Nephron (organoid): ENCODE results near the gene TRAPPC12.

Source experiments
- H3K27ac Mint-ChIP-seq, 3 experiments: 2 replicates each; pipeline ENCODE4 v1.8.0; 2020; ENCODE audit warnings: mixed read lengths in 3 of 3, mild to moderate bottlenecking in 2 of 3, moderate library complexity in 1 of 3
- H3K27me3 Mint-ChIP-seq: 2 replicates; pipeline ENCODE4 v1.8.0; 2021; ENCODE audit warnings: low read depth, mild to moderate bottlenecking, moderate library complexity, mixed read lengths
- H3K36me3 Mint-ChIP-seq: 2 replicates; pipeline ENCODE4 v1.8.0; 2020; ENCODE audit warnings: low read depth, mixed read lengths
- H3K4me1 Mint-ChIP-seq: 2 replicates; pipeline ENCODE4 v1.8.0; 2020; ENCODE audit warnings: mixed read lengths
- H3K4me3 Mint-ChIP-seq, 3 experiments: 2 replicates each; pipeline ENCODE4 v1.8.0; 2020; ENCODE audit warnings: mild to moderate bottlenecking in 3 of 3, mixed read lengths in 3 of 3, moderate library complexity in 2 of 3
- H3K9me3 Mint-ChIP-seq: 2 replicates; pipeline ENCODE4 v1.8.0; 2020; ENCODE audit warnings: mixed read lengths
- CTCF ChIP-seq, 3 experiments: fragments of 200-600 bp; sonication (generic); IDR thresholded peaks; one replicate each; pipeline ENCODE4 v1.5.0; 2021; ENCODE audit warnings: antibody characterized with exemption in 3 of 3; ENCODE audit not compliant: unreplicated experiment in 3 of 3

TRAPPC12 gene

GRCh38 chr2:3379647-3380534 lies at the start of gene TRAPPC12:
TRAPPC12 (plus strand) TSS chr2:3379694; CDS start chr2:3387624, 7,930 bp downstream.
- Mint-ChIP-seq H3K9me3 (no peaks in the 10 kb centered on the region), H3K4me3 (peak within 1 kb of the TSS; percentile 94 to 99 (median 94)), H3K36me3 (peaks cover 29% of the 10 kb centered on the region), H3K4me1 (peaks cover 38% of the 10 kb centered on the region), H3K27me3 (no peaks in the 10 kb centered on the region), H3K27ac (peak within 1 kb of the TSS; percentile 79 to 97 (median 89))
- peak; percentile 33 to 50 (median 36) for TF ChIP-seq CTCF (IDR thresholded peaks at IDR 0.05; ENCODE audit: unreplicated experiment in 3 of 3)

GRCh38 chr2:3332133-3332532 lies 47.4 kb upstream of the TRAPPC12 start:
- H3K36me3 Mint-ChIP-seq, result peaks cover 52% of the 10 kb centered on the region

GRCh38 chr2:3334392-3335345 lies 44.8 kb upstream of the TRAPPC12 start:
- Mint-ChIP-seq H3K27ac (peak overlapping the region; percentile 64 to 91 (median 66)), H3K4me1 (peaks cover 26% of the 10 kb centered on the region), H3K4me3 (peak overlapping the region in 1 of 3 experiments; percentile 20), H3K9me3 (peaks cover 8% of the 10 kb centered on the region), H3K27me3 (no peaks in the 10 kb centered on the region), H3K36me3 (peaks cover 59% of the 10 kb centered on the region)
- no peak for TF ChIP-seq CTCF (IDR thresholded peaks at IDR 0.05; ENCODE audit: unreplicated experiment in 3 of 3)

More at GRCh38 chr2:3332133-3332532, 47.4 kb upstream of the TRAPPC12 start:
- no peak for TF ChIP-seq CTCF (IDR thresholded peaks at IDR 0.05; ENCODE audit: unreplicated experiment in 3 of 3)
- no peaks in the 10 kb centered on the region for H3K27me3 Mint-ChIP-seq
- no peak overlapping the region for H3K4me3 Mint-ChIP-seq
- peaks cover 8% of the 10 kb centered on the region for H3K9me3 Mint-ChIP-seq
- H3K27ac Mint-ChIP-seq, result no peak overlapping the region
- peaks cover 26% of the 10 kb centered on the region for H3K4me1 Mint-ChIP-seq

GRCh38 chr2:3336844-3337243 lies 42.6 kb upstream of the TRAPPC12 start:
- H3K36me3 Mint-ChIP-seq, result peaks cover 45% of the 10 kb centered on the region

GRCh38 chr2:3338340-3338739 lies 41.2 kb upstream of the TRAPPC12 start:
- Mint-ChIP-seq H3K27ac (no peak overlapping the region), H3K27me3 (no peaks in the 10 kb centered on the region)
- no peak for TF ChIP-seq CTCF (IDR thresholded peaks at IDR 0.05; ENCODE audit: unreplicated experiment in 3 of 3)

More at GRCh38 chr2:3336844-3337243, 42.6 kb upstream of the TRAPPC12 start:
- no peak for TF ChIP-seq CTCF (IDR thresholded peaks at IDR 0.05; ENCODE audit: unreplicated experiment in 3 of 3)
- Mint-ChIP-seq H3K27ac (no peak overlapping the region), H3K4me3 (no peak overlapping the region), H3K9me3 (no peaks in the 10 kb centered on the region), H3K4me1 (peaks cover 26% of the 10 kb centered on the region), H3K27me3 (no peaks in the 10 kb centered on the region)

More at GRCh38 chr2:3338340-3338739, 41.2 kb upstream of the TRAPPC12 start:
- H3K4me3 Mint-ChIP-seq, result no peak overlapping the region
- no peaks in the 10 kb centered on the region for H3K9me3 Mint-ChIP-seq
- H3K4me1 Mint-ChIP-seq, result peaks cover 23% of the 10 kb centered on the region
- H3K36me3 Mint-ChIP-seq, result peaks cover 31% of the 10 kb centered on the region
